Measurements from ENCODE around the gene YJU2.

GRCh38 chr19:4300589-4300988 lies 53.7 kb downstream of the YJU2 start:
- TF ChIP-seq SIN3A (IDR thresholded peaks at IDR 0.05; ENCODE audit: borderline replicate concordance, low read depth, low read length) (no peak), CTCF (IDR thresholded peaks at IDR 0.05) (no peak), FOXM1 (IDR thresholded peaks at IDR 0.05; ENCODE audit: low read depth) (no peak)

Measured in SK-N-SH (cell line).